HepG2 (cell line): ENCODE measurements around the gene KIAA0232. TPM values are rescaled to one million over a fixed set of nuclear protein-coding genes. Genes with fewer than 3 reads are reported as not detected.

Experiments
- CBX5 ChIP-seq: sonication (generic); formaldehyde crosslinking; IDR thresholded peaks from 2 replicates; pipeline ENCODE4 v1.4.0; 2020; ENCODE audit warnings: missing genetic modification reagents, borderline replicate concordance
- HMGXB4 ChIP-seq, 2 experiments: sonication (generic) in 1 of 2; formaldehyde crosslinking in 1 of 2; IDR thresholded peaks; 2 replicates each; pipeline versions ENCODE4 v1.4.0 to v1.6.1; 2018 to 2020; ENCODE audit warnings: missing genetic modification reagents in 2 of 2, borderline replicate concordance in 1 of 2, low read depth in 1 of 2, mild to moderate bottlenecking in 1 of 2, missing biosample characterization in 1 of 2
- MLX ChIP-seq: IDR thresholded peaks from 2 replicates; pipeline ENCODE4 v1.6.1; 2016
- RARA ChIP-seq: IDR thresholded peaks from 2 replicates; pipeline ENCODE4 v1.6.1; 2016; ENCODE audit warnings: missing genetic modification reagents, missing compliant biosample characterization
- SOX5 ChIP-seq: IDR thresholded peaks from 2 replicates; pipeline ENCODE4 v1.6.1; 2016; ENCODE audit warnings: borderline replicate concordance
- TCF12 ChIP-seq, 2 experiments: fragments of 450-650 bp in 1 of 2; sonication (generic) in 1 of 2; formaldehyde crosslinking in 1 of 2; IDR thresholded peaks; 2 replicates each; pipeline versions ENCODE4 v1.6.1 to v1.8.0; 2017 to 2022; ENCODE audit warnings: antibody characterized with exemption in 1 of 2, mild to moderate bottlenecking in 1 of 2, missing genetic modification reagents in 1 of 2, moderate library complexity in 1 of 2
- TRIM24 ChIP-seq: sonication (generic); formaldehyde crosslinking; IDR thresholded peaks from 2 replicates; pipeline ENCODE4 v1.8.0; 2022; ENCODE audit warnings: mild to moderate bottlenecking, missing genetic modification reagents
- ZNF280D ChIP-seq: sonication (generic); formaldehyde crosslinking; IDR thresholded peaks from 2 replicates; pipeline ENCODE4 v1.5.1; 2020; ENCODE audit warnings: mild to moderate bottlenecking, missing genetic modification reagents
- ZNF570 ChIP-seq: sonication (generic); formaldehyde crosslinking; IDR thresholded peaks from 2 replicates; pipeline ENCODE4 v1.4.0; 2020; ENCODE audit warnings: mild to moderate bottlenecking, missing genetic modification reagents, borderline replicate concordance
- ZNF772 ChIP-seq: sonication (generic); formaldehyde crosslinking; IDR thresholded peaks from 2 replicates; pipeline ENCODE4 v1.5.0; 2020; ENCODE audit warnings: mild to moderate bottlenecking, missing genetic modification reagents
- polyA plus RNA-seq, 8 experiments: library from polyadenylated mRNA; depleted of rRNA in 3 of 8; stranded (reverse) in 7 of 8; unstranded in 1 of 8; fragments of >200 nt; fragmentation: Illumina TruSeq in 4 of 8; extraction: Trizol in 4 of 8; gene quantifications; 2 replicates each; pipeline versions ENCODE4 v1.2.1 to v1.2.3, GENCODE V29; 2011 to 2016; ENCODE audit warnings: low read depth in 4 of 8, missing spikeins in 1 of 8, mixed read lengths in 1 of 8; ENCODE audit not compliant: insufficient read depth in 1 of 8
- total RNA-seq, 5 experiments: library from RNA; depleted of rRNA; stranded (reverse); fragments of >200 nt; fragmentation: Illumina TruSeq; extraction: Trizol; gene quantifications; 2 replicates each; pipeline ENCODE4 v1.2.3, GENCODE V29; 2016; ENCODE audit warnings: low read depth in 1 of 5
- TF ChIP-seq, protein P1 (sequence below): conservative IDR thresholded peaks from 2 replicates; pipeline ENCODE4 v1.6.1; 2018; ENCODE audit warnings: missing genetic modification reagents
- TF ChIP-seq, protein P2 (sequence below): sonication (generic); formaldehyde crosslinking; conservative IDR thresholded peaks from 2 replicates; pipeline ENCODE4 v1.8.0; 2022; ENCODE audit warnings: low read depth, missing genetic modification reagents
- TF ChIP-seq, protein P3 (sequence below): sonication (generic); formaldehyde crosslinking; IDR thresholded peaks from 2 replicates; pipeline ENCODE4 v1.5.0; 2020; ENCODE audit warnings: mild to moderate bottlenecking, missing genetic modification reagents
- TF ChIP-seq, protein P4 (sequence below): sonication (generic); formaldehyde crosslinking; IDR thresholded peaks from 2 replicates; pipeline ENCODE4 v1.5.0; 2020; ENCODE audit warnings: mild to moderate bottlenecking, missing genetic modification reagents, borderline replicate concordance

The KIAA0232 gene
- total and polyA plus RNA-seq, 2 of the 13 experiments (the other 11 are each of a cell fraction or from before 2014, with no cell fraction given): 7.8 to 17.1 TPM

- TF ChIP-seq, protein P1, sequence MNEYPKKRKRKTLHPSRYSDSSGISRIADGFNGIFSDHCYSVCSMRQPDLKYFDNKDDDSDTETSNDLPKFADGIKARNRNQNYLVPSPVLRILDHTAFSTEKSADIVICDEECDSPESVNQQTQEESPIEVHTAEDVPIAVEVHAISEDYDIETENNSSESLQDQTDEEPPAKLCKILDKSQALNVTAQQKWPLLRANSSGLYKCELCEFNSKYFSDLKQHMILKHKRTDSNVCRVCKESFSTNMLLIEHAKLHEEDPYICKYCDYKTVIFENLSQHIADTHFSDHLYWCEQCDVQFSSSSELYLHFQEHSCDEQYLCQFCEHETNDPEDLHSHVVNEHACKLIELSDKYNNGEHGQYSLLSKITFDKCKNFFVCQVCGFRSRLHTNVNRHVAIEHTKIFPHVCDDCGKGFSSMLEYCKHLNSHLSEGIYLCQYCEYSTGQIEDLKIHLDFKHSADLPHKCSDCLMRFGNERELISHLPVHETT (CRISPR knock-in tag): no peak
- no peak for TF ChIP-seq ZNF570 (CRISPR knock-in tag)
- peak in 1 of 2 experiments; percentile 16; a peak in 1 of 4 replicates for TF ChIP-seq HMGXB4 (CRISPR knock-in tag; IDR thresholded peaks at IDR 0.05; ENCODE audit: borderline replicate concordance in 1 of 2, low read depth in 1 of 2)
- no peak for TF ChIP-seq ZNF280D (CRISPR knock-in tag)
- TF ChIP-seq, protein P2, sequence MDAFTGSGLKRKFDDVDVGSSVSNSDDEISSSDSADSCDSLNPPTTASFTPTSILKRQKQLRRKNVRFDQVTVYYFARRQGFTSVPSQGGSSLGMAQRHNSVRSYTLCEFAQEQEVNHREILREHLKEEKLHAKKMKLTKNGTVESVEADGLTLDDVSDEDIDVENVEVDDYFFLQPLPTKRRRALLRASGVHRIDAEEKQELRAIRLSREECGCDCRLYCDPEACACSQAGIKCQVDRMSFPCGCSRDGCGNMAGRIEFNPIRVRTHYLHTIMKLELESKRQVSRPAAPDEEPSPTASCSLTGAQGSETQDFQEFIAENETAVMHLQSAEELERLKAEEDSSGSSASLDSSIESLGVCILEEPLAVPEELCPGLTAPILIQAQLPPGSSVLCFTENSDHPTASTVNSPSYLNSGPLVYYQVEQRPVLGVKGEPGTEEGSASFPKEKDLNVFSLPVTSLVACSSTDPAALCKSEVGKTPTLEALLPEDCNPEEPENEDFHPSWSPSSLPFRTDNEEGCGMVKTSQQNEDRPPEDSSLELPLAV (CRISPR knock-in tag): no peak
- TF ChIP-seq MLX (CRISPR knock-in tag): no peak
- TF ChIP-seq RARA (CRISPR knock-in tag): no peak
- TF ChIP-seq TCF12 (IDR thresholded peaks at IDR 0.05): no peak
- TF ChIP-seq TCF12 (CRISPR knock-in tag; IDR thresholded peaks at IDR 0.05): no peak
- TF ChIP-seq, protein P3, sequence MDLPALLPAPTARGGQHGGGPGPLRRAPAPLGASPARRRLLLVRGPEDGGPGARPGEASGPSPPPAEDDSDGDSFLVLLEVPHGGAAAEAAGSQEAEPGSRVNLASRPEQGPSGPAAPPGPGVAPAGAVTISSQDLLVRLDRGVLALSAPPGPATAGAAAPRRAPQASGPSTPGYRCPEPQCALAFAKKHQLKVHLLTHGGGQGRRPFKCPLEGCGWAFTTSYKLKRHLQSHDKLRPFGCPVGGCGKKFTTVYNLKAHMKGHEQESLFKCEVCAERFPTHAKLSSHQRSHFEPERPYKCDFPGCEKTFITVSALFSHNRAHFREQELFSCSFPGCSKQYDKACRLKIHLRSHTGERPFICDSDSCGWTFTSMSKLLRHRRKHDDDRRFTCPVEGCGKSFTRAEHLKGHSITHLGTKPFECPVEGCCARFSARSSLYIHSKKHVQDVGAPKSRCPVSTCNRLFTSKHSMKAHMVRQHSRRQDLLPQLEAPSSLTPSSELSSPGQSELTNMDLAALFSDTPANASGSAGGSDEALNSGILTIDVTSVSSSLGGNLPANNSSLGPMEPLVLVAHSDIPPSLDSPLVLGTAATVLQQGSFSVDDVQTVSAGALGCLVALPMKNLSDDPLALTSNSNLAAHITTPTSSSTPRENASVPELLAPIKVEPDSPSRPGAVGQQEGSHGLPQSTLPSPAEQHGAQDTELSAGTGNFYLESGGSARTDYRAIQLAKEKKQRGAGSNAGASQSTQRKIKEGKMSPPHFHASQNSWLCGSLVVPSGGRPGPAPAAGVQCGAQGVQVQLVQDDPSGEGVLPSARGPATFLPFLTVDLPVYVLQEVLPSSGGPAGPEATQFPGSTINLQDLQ (CRISPR knock-in tag): no peak; the same call in 1 of the 2 replicates
- 0 out of 2 replicates have a peak, but pooled peaks have one; percentile 13 for TF ChIP-seq SOX5 (CRISPR knock-in tag)
- 0 out of 2 replicates have a peak, but pooled peaks have one; percentile 32 for TF ChIP-seq ZNF772
- TF ChIP-seq CBX5: no peak
- TF ChIP-seq TRIM24 (CRISPR knock-in tag): no peak
- TF ChIP-seq, protein P4, sequence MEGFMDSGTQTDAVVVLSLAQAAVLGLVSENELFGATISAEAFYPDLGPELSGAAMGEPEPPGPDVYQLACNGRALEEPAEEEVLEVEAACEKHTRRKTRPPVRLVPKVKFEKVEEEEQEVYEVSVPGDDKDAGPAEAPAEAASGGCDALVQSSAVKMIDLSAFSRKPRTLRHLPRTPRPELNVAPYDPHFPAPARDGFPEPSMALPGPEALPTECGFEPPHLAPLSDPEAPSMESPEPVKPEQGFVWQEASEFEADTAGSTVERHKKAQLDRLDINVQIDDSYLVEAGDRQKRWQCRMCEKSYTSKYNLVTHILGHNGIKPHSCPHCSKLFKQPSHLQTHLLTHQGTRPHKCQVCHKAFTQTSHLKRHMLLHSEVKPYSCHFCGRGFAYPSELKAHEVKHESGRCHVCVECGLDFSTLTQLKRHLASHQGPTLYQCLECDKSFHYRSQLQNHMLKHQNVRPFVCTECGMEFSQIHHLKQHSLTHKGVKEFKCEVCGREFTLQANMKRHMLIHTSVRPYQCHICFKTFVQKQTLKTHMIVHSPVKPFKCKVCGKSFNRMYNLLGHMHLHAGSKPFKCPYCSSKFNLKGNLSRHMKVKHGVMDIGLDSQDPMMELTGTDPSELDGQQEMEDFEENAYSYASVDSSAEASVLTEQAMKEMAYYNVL (CRISPR knock-in tag): no peak
Measured at GRCh38 chr4:6746721-6747293, 35.7 kb upstream of the KIAA0232 start (continued).
